ENCODE results near the gene NAGA. TPM values are rescaled to one million over a fixed set of nuclear protein-coding genes. Genes with fewer than 3 reads are reported as not detected.

Gene NAGA
- total and polyA plus RNA-seq, 9 of the 15 experiments (the other 6 are each of a cell fraction or from before 2014, with no cell fraction given): 6.5 to 20.6 (median 17.4) TPM

GRCh38 chr22:42090596-42091454, 20.2 kb upstream of the NAGA start, which contains the start of gene NDUFA6 (continued):
- TF ChIP-seq ARID4B (CRISPR knock-in tag; IDR thresholded peaks at IDR 0.05): peak; percentile 67; the same call in 1 of the 2 replicates
- TF ChIP-seq FIP1L1 (IDR thresholded peaks at IDR 0.05; ENCODE audit: low read depth, low read length, poor library complexity, severe bottlenecking): peak; percentile 21
- TF ChIP-seq ZFX (CRISPR knock-in tag; IDR thresholded peaks at IDR 0.05): peak; percentile 98
- peak; percentile 5 for TF ChIP-seq RBM25 (IDR thresholded peaks at IDR 0.05; ENCODE audit: low read depth, low read length, severe bottlenecking)
- peak; percentile 93; the same call in 1 of the 2 replicates for TF ChIP-seq ATF6 (CRISPR knock-in tag; IDR thresholded peaks at IDR 0.05)
- TF ChIP-seq, protein P1, sequence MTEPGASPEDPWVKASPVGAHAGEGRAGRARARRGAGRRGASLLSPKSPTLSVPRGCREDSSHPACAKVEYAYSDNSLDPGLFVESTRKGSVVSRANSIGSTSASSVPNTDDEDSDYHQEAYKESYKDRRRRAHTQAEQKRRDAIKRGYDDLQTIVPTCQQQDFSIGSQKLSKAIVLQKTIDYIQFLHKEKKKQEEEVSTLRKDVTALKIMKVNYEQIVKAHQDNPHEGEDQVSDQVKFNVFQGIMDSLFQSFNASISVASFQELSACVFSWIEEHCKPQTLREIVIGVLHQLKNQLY (CRISPR knock-in tag; conservative IDR thresholded peaks at IDR 0.05): no peak
- TF ChIP-seq IRF2 (CRISPR knock-in tag; IDR thresholded peaks at IDR 0.05): no peak
- TF ChIP-seq RBBP5 (IDR thresholded peaks at IDR 0.05; ENCODE audit: borderline replicate concordance, insufficient read depth, low read length, poor library complexity, severe bottlenecking): peak; percentile 81
- TF ChIP-seq MTA1 (IDR thresholded peaks at IDR 0.05; ENCODE audit: borderline replicate concordance): no peak
- TF ChIP-seq, protein P2, sequence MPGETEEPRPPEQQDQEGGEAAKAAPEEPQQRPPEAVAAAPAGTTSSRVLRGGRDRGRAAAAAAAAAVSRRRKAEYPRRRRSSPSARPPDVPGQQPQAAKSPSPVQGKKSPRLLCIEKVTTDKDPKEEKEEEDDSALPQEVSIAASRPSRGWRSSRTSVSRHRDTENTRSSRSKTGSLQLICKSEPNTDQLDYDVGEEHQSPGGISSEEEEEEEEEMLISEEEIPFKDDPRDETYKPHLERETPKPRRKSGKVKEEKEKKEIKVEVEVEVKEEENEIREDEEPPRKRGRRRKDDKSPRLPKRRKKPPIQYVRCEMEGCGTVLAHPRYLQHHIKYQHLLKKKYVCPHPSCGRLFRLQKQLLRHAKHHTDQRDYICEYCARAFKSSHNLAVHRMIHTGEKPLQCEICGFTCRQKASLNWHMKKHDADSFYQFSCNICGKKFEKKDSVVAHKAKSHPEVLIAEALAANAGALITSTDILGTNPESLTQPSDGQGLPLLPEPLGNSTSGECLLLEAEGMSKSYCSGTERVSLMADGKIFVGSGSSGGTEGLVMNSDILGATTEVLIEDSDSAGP (CRISPR knock-in tag; IDR thresholded peaks at IDR 0.05): 0 out of 2 replicates have a peak, but pooled peaks have one; percentile 41
- no peak for TF ChIP-seq SIX5 (IDR thresholded peaks at IDR 0.05; ENCODE audit: borderline replicate concordance in 1 of 2, insufficient read depth in 1 of 2, low read depth in 1 of 2, low read length in 2 of 2)
- TF ChIP-seq, protein P3, sequence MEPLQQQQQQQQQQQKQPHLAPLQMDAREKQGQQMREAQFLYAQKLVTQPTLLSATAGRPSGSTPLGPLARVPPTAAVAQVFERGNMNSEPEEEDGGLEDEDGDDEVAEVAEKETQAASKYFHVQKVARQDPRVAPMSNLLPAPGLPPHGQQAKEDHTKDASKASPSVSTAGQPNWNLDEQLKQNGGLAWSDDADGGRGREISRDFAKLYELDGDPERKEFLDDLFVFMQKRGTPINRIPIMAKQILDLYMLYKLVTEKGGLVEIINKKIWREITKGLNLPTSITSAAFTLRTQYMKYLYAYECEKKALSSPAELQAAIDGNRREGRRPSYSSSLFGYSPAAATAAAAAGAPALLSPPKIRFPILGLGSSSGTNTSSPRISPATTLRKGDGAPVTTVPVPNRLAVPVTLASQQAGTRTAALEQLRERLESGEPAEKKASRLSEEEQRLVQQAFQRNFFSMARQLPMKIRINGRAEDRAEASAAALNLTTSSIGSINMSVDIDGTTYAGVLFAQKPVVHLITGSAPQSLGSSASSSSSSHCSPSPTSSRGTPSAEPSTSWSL (CRISPR knock-in tag; IDR thresholded peaks at IDR 0.05; ENCODE audit: borderline replicate concordance): no peak
- TF ChIP-seq CHD1 (IDR thresholded peaks at IDR 0.05; ENCODE audit: low read length): no peak
- peak; percentile 86 for TF ChIP-seq TAF9B (IDR thresholded peaks at IDR 0.05; ENCODE audit: partially characterized antibody)

Data from K562 (cell line).